K562 (cell line): ENCODE measurements around the gene LSP1. TPM values are rescaled to one million over a fixed set of nuclear protein-coding genes. Genes with fewer than 3 reads are reported as not detected.

Source experiments
- C11orf30 ChIP-seq: fragments of 450-650 bp; IDR thresholded peaks from 2 replicates; pipeline ENCODE4 v1.6.1; 2016; ENCODE audit warnings: low read depth, mild to moderate bottlenecking
- CHD7 ChIP-seq: fragments of 200-600 bp; sonication (generic); IDR thresholded peaks from one replicate; pipeline ENCODE4 v1.6.1; 2012; ENCODE audit warnings: mild to moderate bottlenecking, low read depth, low read length, inconsistent platforms
- CTCF ChIP-seq, 3 experiments: IDR thresholded peaks in 2 of 3; conservative IDR thresholded peaks in 1 of 3; 2 replicates each; pipeline ENCODE4 v1.5.1; 2011 to 2012; ENCODE audit warnings: low read length in 3 of 3, mild to moderate bottlenecking in 3 of 3, control low read depth in 2 of 3, improper control_type of control experiment in 1 of 3, inconsistent platforms in 1 of 3, low read depth in 1 of 3, mixed read lengths in 1 of 3, moderate library complexity in 1 of 3; ENCODE audit not compliant: insufficient read depth in 2 of 3
- HDGF ChIP-seq: fragments of 450-650 bp; IDR thresholded peaks from 2 replicates; pipeline ENCODE4 v1.6.1; 2016
- HOXB6 ChIP-seq: fragments of 250-450 bp; sonication (Bioruptor Pico); IDR thresholded peaks from 2 replicates; pipeline ENCODE4 v1.5.1; 2022; ENCODE audit warnings: mild to moderate bottlenecking, borderline replicate concordance
- KLF1 ChIP-seq: fragments of 450-650 bp; IDR thresholded peaks from 2 replicates; pipeline ENCODE4 v1.6.1; 2016; ENCODE audit warnings: missing genetic modification characterization, missing compliant biosample characterization
- LCOR ChIP-seq: sonication (generic); formaldehyde crosslinking; IDR thresholded peaks from 2 replicates; pipeline ENCODE4 v1.8.0; 2022; ENCODE audit warnings: mild to moderate bottlenecking, missing genetic modification reagents
- NFE2 ChIP-seq: IDR thresholded peaks from 2 replicates; pipeline ENCODE4 v1.6.1; 2014; ENCODE audit warnings: antibody characterized with exemption, low read depth
- POU5F1 ChIP-seq: fragments of 150-350 bp; IDR thresholded peaks from 2 replicates; pipeline ENCODE4 v1.6.1; 2014; ENCODE audit warnings: borderline replicate concordance, low read length, low read depth, mild to moderate bottlenecking; ENCODE audit not compliant: partially characterized antibody
- RHOXF2B ChIP-seq: fragments of 250-450 bp; sonication (Bioruptor Pico); conservative IDR thresholded peaks from 2 replicates; pipeline ENCODE4 v1.5.1; 2021
- SMARCA5 ChIP-seq: fragments of 450-650 bp; IDR thresholded peaks from 2 replicates; pipeline ENCODE4 v1.6.1; 2016
- SRSF1 ChIP-seq: fragments of 200-400 bp; formaldehyde crosslinking; IDR thresholded peaks from 2 replicates; pipeline ENCODE4 v1.6.1; 2017; ENCODE audit warnings: mild to moderate bottlenecking, low read depth, low read length, moderate library complexity
- ZC3H8 ChIP-seq: fragments of 450-650 bp; IDR thresholded peaks from 2 replicates; pipeline ENCODE4 v1.6.1; 2017
- ZKSCAN1 ChIP-seq: fragments of 150-350 bp; IDR thresholded peaks from 2 replicates; pipeline ENCODE4 v1.6.1; 2016; ENCODE audit warnings: low read depth, low read length
- ZNF224 ChIP-seq: sonication (generic); formaldehyde crosslinking; IDR thresholded peaks from 2 replicates; pipeline ENCODE4 v1.8.0; 2022; ENCODE audit warnings: mild to moderate bottlenecking, missing genetic modification reagents
- ZNF354B ChIP-seq: fragments of 250-450 bp; sonication (Bioruptor Pico); IDR thresholded peaks from 2 replicates; pipeline ENCODE4 v1.4.0; 2020
- ZNF778 ChIP-seq: fragments of 450-650 bp; formaldehyde crosslinking; IDR thresholded peaks from 2 replicates; pipeline ENCODE4 v1.4.0; 2020; ENCODE audit warnings: mild to moderate bottlenecking, moderate library complexity
- polyA plus RNA-seq, 8 experiments: library from polyadenylated mRNA; depleted of rRNA in 4 of 8; stranded (reverse) in 5 of 8; unstranded in 3 of 8; fragments of >200 nt; fragmentation: Nextera tagmentation in 2 of 8; fragmentation: Illumina TruSeq in 1 of 8; extraction: Ambion mirVana in 2 of 8; extraction: Trizol in 1 of 8; gene quantifications; 2 replicates each; pipeline versions ENCODE4 v1.2.1 to v1.2.3, GENCODE V29; 2011 to 2014; ENCODE audit warnings: inconsistent platforms in 1 of 8, missing spikeins in 1 of 8
- total RNA-seq, 7 experiments: library from RNA; depleted of rRNA in 6 of 7; stranded (reverse); fragments of >200 nt in 6 of 7; fragmentation: Illumina TruSeq in 2 of 7; extraction: Trizol in 2 of 7; gene quantifications; 2 replicates each; pipeline versions ENCODE4 v1.2.1 to v1.2.3, GENCODE V29; 2011 to 2021; ENCODE audit warnings: low replicate concordance in 1 of 7

Gene LSP1
- total and polyA plus RNA-seq, 9 of the 15 experiments (the other 6 are each of a cell fraction or from before 2014, with no cell fraction given): 0.08 to 2.9 (median 0.65) TPM; not detected in 2

GRCh38 chr11:1844221-1845094, 8.4 kb upstream of the LSP1 start (continued):
- TF ChIP-seq POU5F1: no peak
- TF ChIP-seq C11orf30: no peak
- peak; percentile 83; the same call in 1 of the 2 replicates for TF ChIP-seq HDGF
- no peak for TF ChIP-seq CHD7
- no peak for TF ChIP-seq LCOR (CRISPR knock-in tag)
- no peak for TF ChIP-seq ZC3H8
- no peak for TF ChIP-seq ZKSCAN1
- peak; percentile 97 for TF ChIP-seq SMARCA5
- no peak for TF ChIP-seq ZNF778 (CRISPR knock-in tag)
- TF ChIP-seq CTCF (IDR thresholded peaks at IDR 0.05 in 2 of 3, conservative IDR thresholded peaks at IDR 0.05 in 1 of 3; ENCODE audit: insufficient read depth in 2 of 3, low read depth in 1 of 3, low read length in 3 of 3): no peak
- TF ChIP-seq ZNF354B: no peak
- no peak for TF ChIP-seq NFE2
- no peak for TF ChIP-seq KLF1 (tag)
- no peak for TF ChIP-seq SRSF1
- TF ChIP-seq RHOXF2B (CRISPR knock-in tag): no peak
- no peak for TF ChIP-seq ZNF224 (CRISPR knock-in tag)
- TF ChIP-seq HOXB6 (CRISPR knock-in tag): no peak
